ENCODE data around the gene EIF3I.
A peak's percentile ranks its signal among the peaks of the same experiment; 100 is the strongest.

Gene EIF3I

GRCh38 chr1:32200226-32201010 is 21.8 kb upstream of the EIF3I start, which contains the start of gene CCDC28B (continued):
- TF ChIP-seq ZNF350 (tag by site-specific recombination; IDR thresholded peaks at IDR 0.05) (no peak), ZNF518A (tag by site-specific recombination; conservative IDR thresholded peaks at IDR 0.05; ENCODE audit: low read depth) (no peak), ZNF843 (tag by site-specific recombination; IDR thresholded peaks at IDR 0.05) (no peak), ZNF76 (tag by site-specific recombination; IDR thresholded peaks at IDR 0.05; ENCODE audit: borderline replicate concordance, low read depth) (peak; percentile 39; the same call in 1 of the 2 replicates), ZBTB44 (tag by site-specific recombination; IDR thresholded peaks at IDR 0.05) (no peak), ZNF112 (tag by site-specific recombination; IDR thresholded peaks at IDR 0.05) (no peak), ZNF202 (tag by site-specific recombination; IDR thresholded peaks at IDR 0.05; ENCODE audit: borderline replicate concordance) (no peak), PRDM2 (tag by site-specific recombination; IDR thresholded peaks at IDR 0.05; ENCODE audit: borderline replicate concordance) (no peak), ZNF155 (tag by site-specific recombination; IDR thresholded peaks at IDR 0.05) (no peak), ZNF704 (tag by site-specific recombination; IDR thresholded peaks at IDR 0.05) (no peak), ZSCAN23 (tag by site-specific recombination; IDR thresholded peaks at IDR 0.05) (peak; percentile 50; the same call in 1 of the 2 replicates), INSM2 (tag by site-specific recombination; IDR thresholded peaks at IDR 0.05) (no peak), ZNF645 (tag by site-specific recombination; IDR thresholded peaks at IDR 0.05) (no peak), ZXDB (tag by site-specific recombination; IDR thresholded peaks at IDR 0.05) (peak; percentile 8; the same call in 1 of the 2 replicates), ZNF692 (tag by site-specific recombination; IDR thresholded peaks at IDR 0.05) (peak; percentile 65; the same call in 1 of the 2 replicates), SP3 (tag by site-specific recombination; IDR thresholded peaks at IDR 0.05) (peak; percentile 49), ZNF558 (tag by site-specific recombination; IDR thresholded peaks at IDR 0.05) (no peak), KLF16 (tag by site-specific recombination; IDR thresholded peaks at IDR 0.05) (0 out of 2 replicates have a peak, but pooled peaks have one; percentile 31)

All from HEK293 (cell line).